ENCODE measurements around the gene TM9SF3.

DNA sequence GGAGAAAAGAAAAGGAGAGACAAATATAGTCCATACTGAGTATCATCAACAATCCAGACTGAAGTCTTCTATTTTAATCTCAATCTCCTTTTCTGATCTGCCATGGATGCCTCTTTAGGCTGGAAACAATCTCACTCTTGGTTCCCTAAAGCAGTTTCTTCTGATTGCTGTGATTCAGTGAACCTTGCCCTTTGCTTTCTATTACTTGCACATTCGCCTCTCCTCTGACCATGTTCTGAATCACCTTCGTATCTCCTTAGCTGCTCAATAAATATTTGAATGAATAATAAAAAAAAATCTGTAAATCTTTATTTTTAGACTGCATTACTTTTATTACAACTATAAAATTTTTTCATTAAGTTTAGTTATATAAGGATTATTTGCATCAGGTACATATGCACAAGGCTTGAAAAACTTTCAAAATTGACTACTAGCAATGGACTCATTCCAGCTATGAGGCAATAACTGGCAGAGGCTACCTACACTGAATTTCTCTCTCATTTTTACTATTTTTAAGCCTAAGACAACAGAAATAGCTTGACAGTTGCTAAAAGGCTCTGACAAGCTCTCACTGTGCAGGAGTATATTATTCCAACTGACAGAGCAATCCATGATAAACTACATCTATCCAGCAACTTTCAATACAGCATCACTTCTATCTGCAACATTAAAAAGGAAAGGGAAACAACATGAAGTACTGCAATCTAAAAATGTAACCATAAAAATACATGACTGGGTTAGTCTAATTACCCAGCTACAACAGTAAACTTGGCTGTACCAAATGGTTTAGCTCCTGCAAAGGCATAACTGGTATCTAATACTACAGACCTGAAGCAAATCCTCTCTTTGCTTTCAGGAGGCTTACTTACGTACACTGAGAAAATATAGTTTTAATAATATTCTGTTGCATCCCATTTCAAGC, 25.6 kb downstream of the TM9SF3 start:
- TF ChIP-seq POLR2A (IDR thresholded peaks at IDR 0.05) (no peak), POLR2AphosphoS5 (IDR thresholded peaks at IDR 0.05) (no peak), EP300 (IDR thresholded peaks at IDR 0.05) (no peak)
- TF ChIP-seq, protein P1, sequence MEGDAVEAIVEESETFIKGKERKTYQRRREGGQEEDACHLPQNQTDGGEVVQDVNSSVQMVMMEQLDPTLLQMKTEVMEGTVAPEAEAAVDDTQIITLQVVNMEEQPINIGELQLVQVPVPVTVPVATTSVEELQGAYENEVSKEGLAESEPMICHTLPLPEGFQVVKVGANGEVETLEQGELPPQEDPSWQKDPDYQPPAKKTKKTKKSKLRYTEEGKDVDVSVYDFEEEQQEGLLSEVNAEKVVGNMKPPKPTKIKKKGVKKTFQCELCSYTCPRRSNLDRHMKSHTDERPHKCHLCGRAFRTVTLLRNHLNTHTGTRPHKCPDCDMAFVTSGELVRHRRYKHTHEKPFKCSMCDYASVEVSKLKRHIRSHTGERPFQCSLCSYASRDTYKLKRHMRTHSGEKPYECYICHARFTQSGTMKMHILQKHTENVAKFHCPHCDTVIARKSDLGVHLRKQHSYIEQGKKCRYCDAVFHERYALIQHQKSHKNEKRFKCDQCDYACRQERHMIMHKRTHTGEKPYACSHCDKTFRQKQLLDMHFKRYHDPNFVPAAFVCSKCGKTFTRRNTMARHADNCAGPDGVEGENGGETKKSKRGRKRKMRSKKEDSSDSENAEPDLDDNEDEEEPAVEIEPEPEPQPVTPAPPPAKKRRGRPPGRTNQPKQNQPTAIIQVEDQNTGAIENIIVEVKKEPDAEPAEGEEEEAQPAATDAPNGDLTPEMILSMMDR (IDR thresholded peaks at IDR 0.05): no peak
